Nephron progenitor cell (in vitro differentiated cells): ENCODE results near the gene HHLA2.

ENCODE experiments used
- DNase-seq: peaks from one replicate; pipeline ENCODE4 v3.0.0; 2021
- H3K27ac Mint-ChIP-seq: 2 replicates; pipeline ENCODE4 v1.8.0; 2021; ENCODE audit warnings: mild to moderate bottlenecking, moderate library complexity, mixed read lengths
- H3K27me3 Mint-ChIP-seq: 2 replicates; pipeline ENCODE4 v1.8.0; 2021; ENCODE audit warnings: mild to moderate bottlenecking, low read depth, mixed read lengths; ENCODE audit not compliant: poor library complexity
- H3K36me3 Mint-ChIP-seq: 2 replicates; pipeline ENCODE4 v1.8.0; 2021; ENCODE audit warnings: low read depth, mixed read lengths
- H3K4me1 Mint-ChIP-seq: 2 replicates; pipeline ENCODE4 v1.8.0; 2021; ENCODE audit warnings: mixed read lengths
- H3K4me3 Mint-ChIP-seq: 2 replicates; pipeline ENCODE4 v1.8.0; 2021; ENCODE audit warnings: mild to moderate bottlenecking, moderate library complexity, mixed read lengths
- H3K9me3 Mint-ChIP-seq: 2 replicates; pipeline ENCODE4 v1.8.0; 2021; ENCODE audit warnings: mild to moderate bottlenecking, moderate library complexity, mixed read lengths
- TF ChIP-seq, protein P1 (sequence below): fragments of 200-600 bp; sonication (generic); IDR thresholded peaks from 2 replicates; pipeline ENCODE4 v1.5.0; 2021; ENCODE audit warnings: antibody characterized with exemption

The HHLA2 gene

DNA sequence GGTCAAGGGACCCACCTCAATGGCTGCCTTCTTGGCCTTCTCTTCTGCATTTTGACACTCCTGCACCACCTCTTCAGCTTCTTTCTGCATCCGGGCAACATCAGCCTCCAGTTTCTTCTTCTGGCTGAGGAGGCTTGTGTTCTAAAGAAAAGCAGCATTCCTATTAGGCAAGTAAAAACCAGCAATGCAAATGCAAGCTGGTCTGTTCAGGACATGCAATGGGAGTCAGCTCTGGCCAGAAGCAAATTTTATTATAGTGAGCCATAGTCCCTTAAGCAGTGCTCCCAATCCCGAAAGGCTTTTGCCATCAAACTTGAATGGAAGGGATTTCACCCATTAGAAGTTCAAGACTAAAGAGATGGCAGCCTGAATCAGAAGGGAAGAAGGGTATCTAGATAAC, 97.7 kb downstream of the HHLA2 start:
- DNase-seq, result no peak
- Mint-ChIP-seq H3K27ac (no peak overlapping the region), H3K36me3 (no peaks in the 10 kb centered on the region), H3K9me3 (no peaks in the 10 kb centered on the region), H3K4me3 (no peak overlapping the region), H3K4me1 (peaks cover 2% of the 10 kb centered on the region), H3K27me3 (no peaks in the 10 kb centered on the region)
- TF ChIP-seq, protein P1, sequence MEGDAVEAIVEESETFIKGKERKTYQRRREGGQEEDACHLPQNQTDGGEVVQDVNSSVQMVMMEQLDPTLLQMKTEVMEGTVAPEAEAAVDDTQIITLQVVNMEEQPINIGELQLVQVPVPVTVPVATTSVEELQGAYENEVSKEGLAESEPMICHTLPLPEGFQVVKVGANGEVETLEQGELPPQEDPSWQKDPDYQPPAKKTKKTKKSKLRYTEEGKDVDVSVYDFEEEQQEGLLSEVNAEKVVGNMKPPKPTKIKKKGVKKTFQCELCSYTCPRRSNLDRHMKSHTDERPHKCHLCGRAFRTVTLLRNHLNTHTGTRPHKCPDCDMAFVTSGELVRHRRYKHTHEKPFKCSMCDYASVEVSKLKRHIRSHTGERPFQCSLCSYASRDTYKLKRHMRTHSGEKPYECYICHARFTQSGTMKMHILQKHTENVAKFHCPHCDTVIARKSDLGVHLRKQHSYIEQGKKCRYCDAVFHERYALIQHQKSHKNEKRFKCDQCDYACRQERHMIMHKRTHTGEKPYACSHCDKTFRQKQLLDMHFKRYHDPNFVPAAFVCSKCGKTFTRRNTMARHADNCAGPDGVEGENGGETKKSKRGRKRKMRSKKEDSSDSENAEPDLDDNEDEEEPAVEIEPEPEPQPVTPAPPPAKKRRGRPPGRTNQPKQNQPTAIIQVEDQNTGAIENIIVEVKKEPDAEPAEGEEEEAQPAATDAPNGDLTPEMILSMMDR, result no peak

DNA sequence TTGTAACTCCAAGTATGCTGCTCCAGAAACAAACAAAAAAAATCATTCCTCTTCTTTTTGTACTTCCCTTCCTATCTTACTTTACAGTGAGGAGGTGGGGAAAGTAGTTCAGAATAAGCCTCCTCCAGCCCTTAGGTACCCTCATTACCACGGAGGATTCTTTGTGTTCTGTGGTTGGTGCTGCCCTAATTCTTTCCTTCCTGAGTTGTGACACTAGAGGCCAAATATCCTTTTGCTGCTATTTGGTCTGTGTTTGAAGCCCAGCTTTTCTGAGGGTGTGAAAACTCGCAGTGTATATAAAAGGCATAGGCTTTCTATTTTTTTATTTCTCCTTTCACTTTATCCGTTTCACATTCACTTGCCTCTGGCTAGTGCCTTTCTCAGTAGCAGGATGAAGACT, 98.2 kb downstream of the HHLA2 start:
- DNase-seq, result no peak

DNA sequence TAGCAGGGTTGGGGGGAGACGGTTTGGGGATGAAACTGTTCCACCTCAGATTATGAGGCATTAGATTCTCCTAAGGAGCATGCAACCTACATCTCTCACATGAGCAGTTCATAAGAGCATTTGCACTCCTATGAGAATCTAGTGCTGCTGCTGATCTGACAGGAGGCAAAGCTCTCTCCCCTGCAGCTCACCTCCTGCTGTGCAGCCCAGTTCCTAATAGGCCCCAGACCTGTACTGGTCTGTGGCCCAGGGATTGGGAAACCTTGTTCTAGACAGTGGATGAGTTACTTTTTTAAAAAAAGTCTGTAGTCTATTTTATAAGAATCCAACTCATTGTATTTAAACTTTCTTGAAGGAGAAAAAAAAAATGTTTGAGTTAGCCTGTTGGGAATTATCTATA, 100.0 kb downstream of the HHLA2 start:
- Mint-ChIP-seq H3K27me3 (no peaks in the 10 kb centered on the region), H3K4me3 (no peak overlapping the region), H3K36me3 (peaks cover 8% of the 10 kb centered on the region), H3K27ac (no peak overlapping the region), H3K9me3 (peaks cover 12% of the 10 kb centered on the region), H3K4me1 (no peaks in the 10 kb centered on the region)
- TF ChIP-seq, protein P1, result no peak
- no peak for DNase-seq

More for the DNA sequence above, 98.2 kb downstream of the HHLA2 start:
- peaks cover 1% of the 10 kb centered on the region for H3K36me3 Mint-ChIP-seq
- no peak overlapping the region for H3K27ac Mint-ChIP-seq
- H3K9me3 Mint-ChIP-seq, result peaks cover 1% of the 10 kb centered on the region
- TF ChIP-seq, protein P1, result no peak
- no peak overlapping the region for H3K4me3 Mint-ChIP-seq
- H3K4me1 Mint-ChIP-seq, result no peaks in the 10 kb centered on the region
- no peaks in the 10 kb centered on the region for H3K27me3 Mint-ChIP-seq

DNA sequence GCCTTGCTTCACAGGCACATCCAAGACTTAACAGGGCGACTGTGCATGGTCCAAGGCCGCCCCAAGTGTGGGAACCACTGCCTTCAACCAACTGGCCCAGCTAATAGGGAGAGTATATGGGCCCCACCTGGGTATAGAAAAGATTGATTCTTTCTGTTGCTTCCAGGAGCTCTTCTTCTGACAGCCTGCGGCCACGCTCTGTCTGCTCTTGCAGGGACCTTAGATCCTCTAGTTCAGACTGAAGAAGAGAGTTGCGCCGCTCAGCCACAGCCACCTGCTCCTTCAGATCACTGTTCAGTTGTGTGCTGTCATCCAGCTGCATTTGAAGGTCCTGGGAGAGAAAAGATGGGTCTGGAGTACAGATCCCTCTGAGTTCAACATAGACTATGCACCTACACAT, 102.2 kb downstream of the HHLA2 start:
- no peaks in the 10 kb centered on the region for H3K27me3 Mint-ChIP-seq
- no peak overlapping the region for H3K27ac Mint-ChIP-seq
- TF ChIP-seq, protein P1, result no peak
- no peak overlapping the region for H3K4me3 Mint-ChIP-seq
- H3K36me3 Mint-ChIP-seq, result peaks cover 8% of the 10 kb centered on the region
- no peak for DNase-seq
- H3K9me3 Mint-ChIP-seq, result peaks cover 12% of the 10 kb centered on the region
- no peaks in the 10 kb centered on the region for H3K4me1 Mint-ChIP-seq

DNA sequence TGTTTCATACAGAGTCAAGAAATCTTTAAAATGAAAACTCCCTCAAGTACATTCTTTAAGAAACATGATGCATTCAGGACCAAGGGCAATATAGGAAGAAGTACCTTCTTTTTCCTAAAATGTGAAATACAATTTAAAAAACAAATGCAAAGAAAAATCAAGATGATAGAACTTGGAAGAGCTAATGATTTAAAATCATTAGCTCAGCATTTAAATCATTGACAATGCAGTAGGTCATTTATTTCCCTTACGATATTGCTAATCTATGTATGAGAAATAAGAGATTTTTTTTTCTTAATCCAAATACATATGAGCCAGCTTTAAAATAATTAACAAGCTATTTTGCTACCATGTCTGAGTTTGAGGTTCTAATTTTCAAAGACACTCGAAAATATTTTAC, 105.5 kb downstream of the HHLA2 start:
- no peaks in the 10 kb centered on the region for H3K27me3 Mint-ChIP-seq
- no peak overlapping the region for H3K4me3 Mint-ChIP-seq
- peaks cover 12% of the 10 kb centered on the region for H3K4me1 Mint-ChIP-seq
- DNase-seq, result no peak
- peaks cover 8% of the 10 kb centered on the region for H3K36me3 Mint-ChIP-seq
- H3K27ac Mint-ChIP-seq, result no peak overlapping the region
- TF ChIP-seq, protein P1, result no peak
- peaks cover 12% of the 10 kb centered on the region for H3K9me3 Mint-ChIP-seq

DNA sequence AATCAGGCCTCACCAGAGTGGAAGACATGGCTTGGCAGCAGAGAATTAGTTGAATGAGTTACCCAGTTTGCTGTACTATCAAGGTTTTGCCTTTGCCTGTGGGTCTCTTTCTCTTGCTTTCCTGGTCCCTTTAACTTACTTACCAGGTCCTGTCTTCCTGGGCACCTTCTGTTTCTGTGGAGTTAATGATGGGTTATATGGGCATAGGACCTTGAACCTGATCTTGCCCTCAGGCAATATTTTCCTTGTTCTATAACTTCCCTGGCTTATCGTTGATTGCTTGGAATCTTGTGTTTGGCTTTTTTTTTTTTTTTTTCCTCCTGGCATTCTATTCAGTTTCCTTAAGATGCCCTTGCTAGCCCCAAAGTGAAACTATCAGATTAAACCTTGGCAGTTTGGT, 106.8 kb downstream of the HHLA2 start:
- TF ChIP-seq, protein P1, result no peak
- Mint-ChIP-seq H3K36me3 (peaks cover 8% of the 10 kb centered on the region), H3K27ac (no peak overlapping the region), H3K27me3 (no peaks in the 10 kb centered on the region), H3K4me3 (no peak overlapping the region), H3K9me3 (peaks cover 12% of the 10 kb centered on the region), H3K4me1 (peaks cover 12% of the 10 kb centered on the region)
- DNase-seq, result no peak
